Measurements from ENCODE around the gene TRAF1.
A peak's percentile ranks its signal among the peaks of the same experiment; 100 is the strongest.

The TRAF1 gene

GRCh38 chr9:120941046-120941770 lies 14.6 kb upstream of the TRAF1 start:
- no peak for DNase-seq (ENCODE audit: low spot score)

DNA sequence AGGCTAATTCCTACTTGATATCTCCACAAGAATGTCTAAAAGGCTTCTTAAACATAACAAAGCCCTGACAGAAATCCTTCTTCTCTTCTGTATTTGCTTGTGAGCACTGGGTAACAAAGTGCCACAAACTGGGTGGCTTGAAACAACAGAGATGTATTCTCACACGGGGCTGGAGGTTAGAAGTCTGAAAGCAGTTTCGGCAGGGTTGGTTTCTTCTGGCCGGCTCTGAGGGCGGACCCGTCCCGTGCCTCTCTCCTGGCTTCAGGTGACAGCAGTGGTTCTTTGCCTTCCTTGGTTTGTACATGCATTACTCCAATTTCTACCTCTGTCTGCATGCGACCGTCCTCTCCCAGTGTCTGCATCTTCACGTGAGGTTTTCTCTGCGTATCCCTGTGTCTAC lies 14.0 kb upstream of the TRAF1 start:
- DNase-seq (ENCODE audit: low spot score), result no peak

DNA sequence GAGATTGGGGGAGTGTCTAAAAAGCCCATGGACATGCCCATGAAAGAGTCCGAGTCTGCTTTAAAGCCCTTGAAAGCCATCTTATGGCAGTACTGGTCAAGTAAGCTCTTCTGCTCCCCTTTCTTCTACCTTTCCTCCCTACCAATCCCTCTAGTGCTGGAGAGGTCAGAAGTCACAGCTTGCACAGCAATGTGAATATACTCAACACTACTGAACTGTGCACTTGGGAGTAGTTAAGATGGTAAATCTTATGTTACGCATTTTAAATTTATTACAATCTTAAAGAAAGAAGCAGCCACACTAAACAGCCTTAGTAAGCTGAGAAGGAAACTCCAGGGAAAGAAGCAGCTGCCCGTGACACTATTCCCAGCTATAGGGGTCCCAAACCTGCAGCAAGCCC lies 12.3 kb upstream of the TRAF1 start:
- DNase-seq (ENCODE audit: low spot score), result no peak

DNA sequence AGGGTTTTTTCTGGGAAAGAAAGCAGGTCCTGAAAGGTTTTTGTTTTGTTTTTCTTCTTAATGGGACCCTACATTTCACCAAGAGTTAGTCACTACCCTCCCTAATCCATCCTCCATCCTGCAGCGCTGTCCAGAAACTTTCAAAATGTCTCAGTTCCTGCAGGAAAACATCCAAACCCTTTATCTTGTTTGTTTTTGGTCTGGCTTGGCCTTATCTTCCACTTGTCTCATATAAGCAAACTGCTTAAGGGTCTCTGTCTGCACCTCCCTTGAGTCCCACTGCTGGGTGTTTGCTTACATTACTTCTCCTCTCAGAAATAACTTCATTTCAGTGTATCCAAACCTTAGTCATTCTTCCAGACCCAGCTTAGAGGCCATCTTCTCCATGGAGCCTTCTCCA lies 11.0 kb upstream of the TRAF1 start:
- no peak for DNase-seq (ENCODE audit: low spot score)

DNA sequence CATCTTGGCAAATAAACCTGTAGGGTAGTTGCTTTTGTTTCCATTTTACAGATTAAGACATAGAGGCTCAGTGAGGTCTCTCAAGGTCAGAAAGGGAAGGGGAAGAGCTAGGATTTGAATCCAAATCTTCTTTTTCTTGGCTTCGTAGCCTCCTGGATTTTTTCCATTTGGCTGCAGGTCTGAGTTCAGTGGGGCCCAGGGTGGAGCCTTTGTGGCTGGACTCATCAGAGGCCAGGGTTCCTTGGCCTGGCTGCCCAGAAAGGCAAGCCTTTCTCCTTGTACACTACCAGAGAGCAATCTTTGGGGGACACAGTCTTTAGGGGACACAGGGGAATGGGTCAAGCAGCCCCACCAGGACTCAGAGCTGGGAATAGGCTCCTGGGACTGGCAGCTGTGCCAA lies 10.5 kb upstream of the TRAF1 start:
- no peak for DNase-seq (ENCODE audit: low spot score)

DNA sequence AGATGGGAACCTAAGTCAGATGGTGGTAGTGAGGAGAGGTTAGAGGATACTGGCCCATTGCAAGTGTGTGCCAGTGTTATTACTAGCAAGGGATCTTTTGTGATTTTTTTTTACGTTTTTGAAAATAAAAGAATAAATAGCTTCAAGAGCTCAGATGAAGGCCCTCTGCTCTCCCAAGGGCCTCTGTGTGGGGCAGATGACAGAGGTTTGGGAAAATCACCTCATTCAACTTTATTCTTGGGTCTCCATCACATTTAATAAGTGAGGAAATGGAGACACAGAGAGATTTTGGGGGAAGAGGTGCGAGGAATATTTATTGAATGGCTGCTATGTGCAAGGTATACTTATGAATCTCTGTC lies 10.1 kb upstream of the TRAF1 start:
- DNase-seq (ENCODE audit: low spot score), result no peak

GRCh38 chr9:120936011-120936763 lies 9.6 kb upstream of the TRAF1 start:
- peak; percentile 96 for DNase-seq (ENCODE audit: low spot score)

DNA sequence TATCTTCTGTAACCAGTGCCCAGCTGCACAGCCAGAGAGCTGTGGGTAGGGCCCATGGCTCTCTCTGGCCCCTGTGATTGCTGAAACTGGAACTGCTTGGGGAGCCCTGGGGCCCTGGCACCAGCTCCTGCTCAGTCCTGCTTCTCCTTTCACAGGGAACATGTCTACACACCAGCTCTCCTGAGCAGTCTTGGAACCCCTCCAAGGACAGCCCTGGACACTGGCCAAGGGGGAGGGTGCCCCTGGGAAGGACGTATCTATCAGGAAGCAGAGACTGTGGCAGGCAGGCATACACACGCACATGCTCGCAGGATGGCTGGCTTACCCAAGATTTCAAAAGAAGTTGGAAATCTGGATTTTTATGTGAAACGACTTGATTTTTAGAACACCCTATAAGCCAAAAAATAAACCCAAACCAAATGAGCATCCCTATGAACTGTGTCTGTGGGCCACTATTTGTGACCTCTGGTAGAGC lies 8.8 kb upstream of the TRAF1 start:
- DNase-seq (ENCODE audit: low spot score), result peak; percentile 93

- no peak for DNase-seq (ENCODE audit: low spot score)
Observed at GRCh38 chr9:120934281-120934680, 7.7 kb upstream of the TRAF1 start.

GRCh38 chr9:120933310-120934055 lies 6.9 kb upstream of the TRAF1 start:
- DNase-seq (ENCODE audit: low spot score), result no peak

DNA sequence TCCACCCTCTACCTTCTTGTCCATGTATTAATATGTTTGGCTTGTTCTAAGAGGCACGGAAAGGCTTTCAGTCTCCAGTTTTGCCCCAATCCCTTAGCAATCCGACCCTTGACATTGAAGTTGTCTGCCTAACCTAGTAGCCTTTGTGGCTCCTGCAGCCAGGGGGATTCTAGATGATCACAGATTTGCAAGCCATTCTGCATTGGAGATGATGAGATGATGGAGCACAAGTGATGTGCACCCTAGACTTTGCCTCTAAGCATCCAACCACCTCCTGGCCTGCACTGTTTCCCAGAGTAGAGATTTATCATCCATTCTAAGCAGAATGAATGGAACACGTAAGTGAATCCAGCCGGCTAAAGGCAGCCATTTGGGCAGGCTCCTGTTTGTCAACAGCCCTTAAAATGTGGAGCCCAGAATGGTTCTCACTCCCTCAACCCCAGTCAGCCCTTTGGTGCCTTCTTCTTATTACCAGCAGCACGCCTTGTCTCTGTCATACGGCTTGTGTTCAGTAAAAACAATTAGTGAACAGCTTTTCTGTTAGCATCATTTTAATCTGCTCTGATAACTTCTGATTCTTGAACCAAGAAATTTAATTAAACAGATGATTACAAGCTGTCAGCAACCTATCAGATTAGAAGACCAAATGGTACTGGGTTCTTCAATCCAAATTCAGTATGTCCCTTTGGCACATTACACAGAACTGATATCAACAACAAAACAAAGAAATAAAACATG lies 5.7 kb upstream of the TRAF1 start:
- no peak for DNase-seq (ENCODE audit: low spot score)

DNA sequence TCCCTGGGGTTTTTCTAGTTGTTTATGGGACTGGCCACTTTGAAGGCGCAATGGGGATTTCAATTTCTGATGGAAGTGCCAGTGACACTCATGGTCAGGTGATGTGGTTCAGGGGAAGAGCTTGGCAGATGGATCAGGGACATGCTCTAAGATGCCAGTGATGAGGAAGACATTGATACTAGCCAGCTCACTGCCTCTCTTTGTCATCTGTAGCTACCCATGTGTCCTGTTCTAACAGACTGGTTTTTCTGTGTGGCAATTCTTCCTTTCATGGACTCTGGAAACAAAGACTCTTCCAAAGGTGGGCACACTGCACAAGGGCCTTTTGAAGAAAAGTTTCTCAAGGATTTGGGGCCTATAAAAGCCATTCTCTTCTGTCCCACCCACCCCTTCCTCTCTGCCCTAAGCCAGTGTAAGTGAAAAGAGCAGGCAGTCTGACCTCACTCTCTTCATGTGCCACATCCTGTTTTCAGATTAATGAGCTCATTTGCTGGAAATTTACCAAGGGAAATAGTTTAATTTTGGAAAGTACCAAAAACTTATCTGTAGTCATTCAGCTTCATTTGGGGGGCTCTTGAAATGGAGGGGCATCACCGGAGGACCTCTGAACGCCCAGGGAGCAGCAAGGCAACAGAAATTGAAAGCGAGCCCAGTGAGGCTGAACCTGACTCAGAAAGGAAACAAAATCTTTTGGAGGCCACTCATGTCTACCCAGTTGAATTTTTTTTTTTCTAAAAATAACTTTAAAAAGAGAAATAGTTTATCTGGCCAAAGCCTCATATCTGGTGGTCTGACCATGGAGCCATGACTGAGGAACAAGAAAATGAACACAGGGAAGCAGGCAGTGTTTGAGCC lies 4.9 kb upstream of the TRAF1 start:
- peak; percentile 93 for DNase-seq (ENCODE audit: low spot score)

- DNase-seq (ENCODE audit: low spot score), result no peak
Observed at GRCh38 chr9:120929229-120929791, 2.7 kb upstream of the TRAF1 start.

DNA sequence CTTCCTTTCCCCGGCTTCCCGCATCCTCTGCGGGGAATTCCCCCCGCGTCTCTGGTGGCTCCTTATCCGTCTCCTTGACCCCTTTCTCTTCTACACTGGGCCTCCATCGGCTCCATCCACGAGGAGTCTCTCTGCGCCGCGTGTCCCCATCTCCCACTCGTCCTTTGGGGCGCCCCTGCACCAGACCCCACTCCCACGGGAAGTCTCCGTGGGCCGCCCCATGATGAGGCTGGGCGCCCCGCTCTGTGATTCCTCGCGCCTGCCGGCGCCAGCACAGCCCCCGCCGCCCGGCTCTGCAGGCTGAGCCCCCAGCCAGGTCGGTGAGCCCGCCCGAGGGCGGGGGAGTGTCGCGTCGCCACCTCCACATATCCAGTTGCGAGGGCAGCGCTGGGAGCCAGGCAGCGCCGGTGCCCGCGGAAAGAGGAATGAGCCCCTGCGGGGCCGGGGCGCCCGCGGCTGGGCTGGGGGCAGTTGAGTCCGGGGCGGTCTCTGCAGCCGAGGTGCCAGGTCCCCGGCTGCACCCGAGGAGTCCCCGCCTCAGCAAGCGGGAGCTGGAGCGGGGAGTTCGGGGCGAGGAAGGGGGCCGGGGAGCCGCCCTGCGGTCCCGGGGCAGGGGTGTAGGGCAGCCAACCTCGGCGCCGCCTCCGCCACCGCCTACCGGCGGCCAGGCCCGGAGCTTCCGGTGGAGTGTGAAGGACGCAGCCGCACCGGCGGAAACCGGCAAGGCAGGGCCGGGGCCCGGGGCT lies 2.1 kb upstream of the TRAF1 start:
- DNase-seq (ENCODE audit: low spot score), result no peak

GRCh38 chr9:120928015-120928482 lies 1.5 kb upstream of the TRAF1 start:
- DNase-seq (ENCODE audit: low spot score), result no peak

DNA sequence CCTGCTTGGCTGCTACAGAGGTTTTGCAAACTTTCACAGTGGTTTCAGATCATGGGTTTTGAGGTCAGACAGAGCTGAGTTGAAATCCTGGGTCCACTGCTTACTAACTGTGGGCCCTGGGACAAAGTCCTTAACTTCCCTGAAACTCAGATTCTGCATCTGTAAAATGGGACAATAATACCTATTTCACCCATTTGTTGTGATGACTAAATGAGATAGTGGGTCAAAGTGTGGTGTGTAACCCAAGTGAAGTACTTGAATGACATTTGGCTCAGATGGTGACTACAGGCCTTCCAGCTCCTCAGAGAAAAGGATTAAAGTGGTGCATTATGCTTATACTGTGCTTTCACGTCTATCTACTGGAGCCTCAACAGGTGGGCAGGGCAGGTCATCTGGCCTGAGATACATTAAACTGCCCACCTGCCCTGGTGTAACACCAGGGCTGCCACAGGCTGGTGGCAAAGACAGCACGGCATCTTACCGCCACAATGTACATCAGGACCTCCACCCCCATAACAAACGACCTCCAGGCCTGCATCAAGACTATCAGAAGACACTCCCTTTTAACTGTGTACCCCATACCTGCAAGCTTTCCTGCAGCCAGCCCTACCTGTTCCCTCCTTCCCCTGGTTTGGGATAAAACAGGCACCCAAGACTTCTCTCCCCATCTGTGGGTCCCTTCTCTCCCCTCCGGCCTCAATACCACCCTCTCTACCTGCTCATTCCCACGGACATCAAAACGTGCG lies 846 bp upstream of the TRAF1 start:
- DNase-seq (ENCODE audit: low spot score), result no peak

GRCh38 chr9:120925535-120926396 lies 830 bp downstream of the TRAF1 start:
- no peak for DNase-seq (ENCODE audit: low spot score)

All from COLO829 (cell line).